ENCODE data around the gene RASL10B.

GRCh38 chr17:35713069-35713728 is 18.2 kb upstream of the RASL10B start:
- TF ChIP-seq EZH2 (IDR thresholded peaks at IDR 0.05; ENCODE audit: insufficient read depth, poor library complexity, severe bottlenecking) (no peak), EZH2phosphoT487 (IDR thresholded peaks at IDR 0.05; ENCODE audit: insufficient read depth, low read depth) (0 out of 2 replicates have a peak, but pooled peaks have one; percentile 66)
